Skeletal muscle satellite cell (primary cell): ENCODE results near the gene KRT6B.

ENCODE experiments used
- H3K27me3 ChIP-seq: 2 replicates; pipeline ENCODE4 v1.7.0; 2013; ENCODE audit warnings: low read length; ENCODE audit not compliant: control insufficient read depth, insufficient read depth
- H3K36me3 ChIP-seq: 2 replicates; pipeline ENCODE4 v1.7.0; 2013; ENCODE audit warnings: mild to moderate bottlenecking, control low read depth, low read length; ENCODE audit not compliant: insufficient read depth
- H3K4me1 ChIP-seq: 2 replicates; pipeline ENCODE4 v1.7.0; 2013; ENCODE audit warnings: low read length; ENCODE audit not compliant: control insufficient read depth, insufficient read depth
- H3K4me2 ChIP-seq: 2 replicates; pipeline ENCODE4 v1.7.0; 2013; ENCODE audit warnings: mild to moderate bottlenecking, low read length
- H3K4me3 ChIP-seq: 2 replicates; pipeline ENCODE4 v1.7.0; 2013; ENCODE audit warnings: low read length
- H3K9ac ChIP-seq: 2 replicates; pipeline ENCODE4 v1.7.0; 2013; ENCODE audit warnings: mild to moderate bottlenecking, low read depth, low read length, moderate library complexity
- H3K9me3 ChIP-seq: replicated peaks from 2 replicates; pipeline ENCODE4 v1.7.0; 2013; ENCODE audit warnings: mild to moderate bottlenecking, control low read depth, low read length

KRT6B gene

GRCh38 chr12:52442600-52443061 is 9.3 kb downstream of the KRT6B start:
- Histone ChIP-seq H3K4me2 (no peak overlapping the region), H3K9me3 (no peaks in the 10 kb centered on the region), H3K9ac (no peak overlapping the region), H3K27me3 (peaks cover 28% of the 10 kb centered on the region), H3K4me3 (no peak overlapping the region), H3K36me3 (no peaks in the 10 kb centered on the region), H3K4me1 (peaks cover 8% of the 10 kb centered on the region)

DNA sequence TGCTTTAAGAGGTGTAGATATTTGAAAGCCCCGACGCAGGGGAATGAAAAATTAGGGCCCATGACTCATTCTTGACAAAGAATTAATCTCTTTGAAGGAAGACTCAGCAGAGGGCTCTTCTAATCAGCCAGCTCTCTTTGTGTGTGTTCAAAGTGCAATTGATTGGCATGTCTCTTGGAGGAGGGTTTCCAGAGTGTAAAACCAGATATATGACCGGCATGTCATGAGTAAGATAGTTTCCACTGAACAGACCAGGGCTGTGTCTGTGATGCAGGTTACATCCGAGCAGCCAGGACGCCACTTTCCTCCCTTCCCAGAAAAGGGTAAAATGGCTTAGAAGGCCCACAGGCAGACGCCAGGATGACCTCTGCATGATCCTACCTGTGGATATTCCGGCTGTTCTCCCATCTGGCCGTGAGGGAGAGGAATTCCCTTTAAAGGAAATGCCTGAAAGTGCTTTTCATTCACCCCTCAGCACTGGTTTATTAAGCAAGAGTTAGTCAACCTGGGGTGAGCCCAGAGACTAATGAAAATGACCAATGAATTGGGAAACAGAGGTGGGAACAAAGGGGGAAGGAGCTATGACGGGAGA is 10.5 kb downstream of the KRT6B start:
- H3K36me3 ChIP-seq: no peaks in the 10 kb centered on the region
- no peaks in the 10 kb centered on the region for H3K9me3 ChIP-seq
- no peak overlapping the region for H3K9ac ChIP-seq
- H3K4me3 ChIP-seq: no peak overlapping the region
- H3K4me1 ChIP-seq: peaks cover 8% of the 10 kb centered on the region
- peaks cover 33% of the 10 kb centered on the region for H3K27me3 ChIP-seq
- H3K4me2 ChIP-seq: no peak overlapping the region

DNA sequence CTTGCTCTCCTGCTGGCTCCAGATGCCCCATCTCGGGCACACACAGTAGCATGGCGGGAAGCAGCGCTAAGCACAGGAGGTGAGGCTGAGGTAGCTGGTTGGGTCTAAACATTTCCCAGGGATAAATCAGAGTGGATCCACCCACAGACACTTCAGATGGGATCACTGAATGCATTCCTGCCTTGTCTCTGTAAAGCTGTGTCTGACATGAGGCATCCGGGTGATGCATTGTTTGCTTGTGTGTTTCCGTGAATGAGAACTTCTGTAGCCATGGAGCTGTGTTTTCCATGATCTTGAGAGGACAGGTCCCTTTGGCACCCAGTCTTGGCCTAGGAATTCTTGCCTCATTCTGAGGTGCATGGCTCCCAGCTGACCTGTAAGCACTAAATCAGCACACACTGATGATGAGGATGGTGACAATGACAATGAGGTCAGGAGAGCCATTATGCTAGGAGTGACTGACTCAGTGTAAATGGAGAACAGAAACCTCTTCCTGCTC is 11.1 kb downstream of the KRT6B start:
- H3K27me3 ChIP-seq: peaks cover 38% of the 10 kb centered on the region
- H3K9me3 ChIP-seq: no peaks in the 10 kb centered on the region
- H3K4me2 ChIP-seq: no peak overlapping the region
- no peak overlapping the region for H3K9ac ChIP-seq
- no peaks in the 10 kb centered on the region for H3K36me3 ChIP-seq
- no peak overlapping the region for H3K4me3 ChIP-seq
- peaks cover 8% of the 10 kb centered on the region for H3K4me1 ChIP-seq

DNA sequence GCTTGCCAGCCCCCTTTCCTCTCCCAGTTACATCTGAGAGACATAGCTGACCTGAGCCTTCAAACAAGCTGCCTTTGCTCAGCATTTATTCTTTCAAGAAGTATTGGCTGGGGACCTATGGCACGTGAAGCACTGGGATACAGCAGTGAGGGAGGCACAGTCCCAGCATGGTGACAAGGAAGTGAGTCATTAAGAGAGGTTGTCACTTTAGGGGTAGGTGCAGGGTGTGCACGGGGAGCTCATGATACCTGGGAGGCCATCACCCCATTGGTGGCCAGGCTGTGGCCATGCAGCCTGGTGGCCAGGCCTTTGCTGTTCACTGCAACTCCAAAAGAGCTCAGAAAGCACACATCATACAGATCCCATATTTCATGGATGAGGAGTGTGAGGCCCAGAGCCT is 12.1 kb downstream of the KRT6B start:
- H3K9ac ChIP-seq: no peak overlapping the region
- H3K4me1 ChIP-seq: peaks cover 8% of the 10 kb centered on the region
- peaks cover 47% of the 10 kb centered on the region for H3K27me3 ChIP-seq
- no peaks in the 10 kb centered on the region for H3K36me3 ChIP-seq
- no peak overlapping the region for H3K4me3 ChIP-seq
- H3K9me3 ChIP-seq: no peaks in the 10 kb centered on the region
- H3K4me2 ChIP-seq: no peak overlapping the region

DNA sequence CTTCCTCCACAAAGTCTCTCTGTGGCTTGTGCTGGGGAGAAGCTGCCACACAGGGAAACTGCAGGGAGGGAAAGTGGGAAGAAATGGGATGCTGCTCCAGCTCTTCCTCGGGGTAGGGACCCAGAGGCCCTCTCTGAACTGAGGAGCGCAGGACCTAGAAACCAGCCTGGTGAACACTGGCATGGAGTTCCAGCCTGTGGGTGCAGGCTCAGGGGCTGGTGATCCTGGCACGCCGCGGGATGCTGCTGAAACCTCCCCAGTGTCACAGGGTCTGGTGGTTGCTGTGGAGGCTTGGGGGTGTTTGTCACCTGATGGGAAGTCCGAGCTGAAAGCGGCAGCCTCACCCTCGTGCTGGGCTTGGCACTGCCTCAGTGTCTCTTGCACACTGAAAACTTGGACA is 12.5 kb downstream of the KRT6B start:
- Histone ChIP-seq H3K4me2 (no peak overlapping the region), H3K36me3 (no peaks in the 10 kb centered on the region), H3K4me1 (peaks cover 8% of the 10 kb centered on the region), H3K4me3 (no peak overlapping the region), H3K27me3 (peaks cover 48% of the 10 kb centered on the region), H3K9me3 (no peaks in the 10 kb centered on the region), H3K9ac (no peak overlapping the region)

GRCh38 chr12:52438305-52439301 is 13.3 kb downstream of the KRT6B start:
- Histone ChIP-seq H3K36me3 (no peaks in the 10 kb centered on the region), H3K4me3 (no peak overlapping the region), H3K4me2 (no peak overlapping the region), H3K27me3 (peaks cover 43% of the 10 kb centered on the region), H3K4me1 (peaks cover 8% of the 10 kb centered on the region), H3K9ac (no peak overlapping the region), H3K9me3 (no peaks in the 10 kb centered on the region)

DNA sequence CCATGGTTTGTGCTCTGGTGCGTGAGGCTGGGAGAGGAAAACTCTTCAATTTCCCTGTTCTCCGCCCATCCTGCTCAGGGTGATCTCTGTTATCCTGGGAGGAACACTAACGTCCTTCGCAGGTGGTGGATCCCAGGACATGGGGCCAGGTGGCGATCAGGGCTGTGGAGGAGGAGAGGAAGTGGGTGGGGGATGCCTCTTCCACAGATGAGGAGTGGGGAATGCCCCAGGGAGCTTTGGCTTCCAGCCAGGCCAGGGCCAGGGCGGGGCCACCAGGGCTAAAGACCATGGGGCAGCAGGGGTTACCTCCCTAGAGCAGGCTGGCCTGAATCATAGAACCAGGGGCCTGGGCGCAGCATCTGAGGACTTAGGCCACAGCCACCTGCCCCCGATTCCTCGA is 14.4 kb downstream of the KRT6B start:
- H3K4me3 ChIP-seq: no peak overlapping the region
- H3K9ac ChIP-seq: no peak overlapping the region
- H3K4me1 ChIP-seq: peaks cover 3% of the 10 kb centered on the region
- peaks cover 52% of the 10 kb centered on the region for H3K27me3 ChIP-seq
- H3K36me3 ChIP-seq: no peaks in the 10 kb centered on the region
- H3K9me3 ChIP-seq: no peaks in the 10 kb centered on the region
- H3K4me2 ChIP-seq: no peak overlapping the region

GRCh38 chr12:52436828-52437474 is 15.0 kb downstream of the KRT6B start:
- peaks cover 56% of the 10 kb centered on the region for H3K27me3 ChIP-seq
- no peaks in the 10 kb centered on the region for H3K4me1 ChIP-seq
- no peak overlapping the region for H3K4me2 ChIP-seq
- H3K4me3 ChIP-seq: no peak overlapping the region
- H3K9me3 ChIP-seq: no peaks in the 10 kb centered on the region
- H3K9ac ChIP-seq: no peak overlapping the region
- H3K36me3 ChIP-seq: no peaks in the 10 kb centered on the region

DNA sequence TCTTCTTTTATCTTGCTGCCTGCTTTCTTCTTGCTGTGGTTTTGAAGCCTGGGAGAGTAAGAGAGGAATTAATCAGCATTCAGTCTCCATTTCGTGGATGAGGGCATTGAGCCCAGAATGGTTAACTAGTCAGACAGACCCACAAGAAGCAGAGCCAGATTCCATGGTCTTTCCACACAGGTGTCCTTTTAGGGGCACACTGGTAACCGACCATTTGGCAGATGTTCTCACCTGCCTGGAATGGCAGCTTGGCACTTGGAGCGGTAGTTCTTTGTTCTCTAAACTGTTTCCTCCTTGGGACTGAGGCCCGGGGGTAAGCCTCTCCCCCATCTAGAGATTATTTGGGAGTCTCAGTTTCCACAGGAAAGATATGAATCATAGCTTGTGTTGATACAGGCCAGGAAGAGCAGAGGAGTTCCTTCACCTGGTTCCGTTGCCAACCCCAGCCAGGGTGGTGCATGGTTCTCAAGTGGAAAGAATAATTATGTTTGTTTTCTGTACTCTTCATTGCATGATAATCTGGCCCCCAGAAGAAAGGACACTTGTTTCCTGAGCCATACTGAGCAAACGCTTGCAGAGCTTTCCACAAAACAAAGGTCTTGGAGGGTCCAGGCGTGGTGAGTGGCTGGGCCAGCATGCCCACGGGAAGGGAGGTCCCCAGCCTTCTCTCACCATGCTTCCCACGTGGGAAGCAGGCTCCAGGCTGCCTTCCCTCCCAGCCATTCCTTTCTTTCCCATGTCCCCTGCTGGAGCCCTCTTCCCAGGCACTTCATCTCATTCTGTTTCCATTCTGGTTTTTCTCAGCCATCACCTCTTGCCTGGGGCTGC is 15.7 kb downstream of the KRT6B start:
- H3K36me3 ChIP-seq: no peaks in the 10 kb centered on the region
- no peaks in the 10 kb centered on the region for H3K4me1 ChIP-seq
- H3K4me2 ChIP-seq: no peak overlapping the region
- no peak overlapping the region for H3K9ac ChIP-seq
- H3K27me3 ChIP-seq: peaks cover 64% of the 10 kb centered on the region
- H3K9me3 ChIP-seq: no peaks in the 10 kb centered on the region
- no peak overlapping the region for H3K4me3 ChIP-seq

GRCh38 chr12:52435659-52435999 is 16.3 kb downstream of the KRT6B start:
- H3K4me3 ChIP-seq: no peak overlapping the region
- H3K4me1 ChIP-seq: no peaks in the 10 kb centered on the region
- H3K27me3 ChIP-seq: peaks cover 69% of the 10 kb centered on the region
- no peaks in the 10 kb centered on the region for H3K9me3 ChIP-seq
- H3K36me3 ChIP-seq: no peaks in the 10 kb centered on the region
- no peak overlapping the region for H3K4me2 ChIP-seq
- no peak overlapping the region for H3K9ac ChIP-seq
